Measurements from ENCODE around the gene GPHN. TPM values are rescaled to one million over a fixed set of nuclear protein-coding genes. Genes with fewer than 3 reads are reported as not detected.

Gene GPHN
- total and polyA plus RNA-seq, 2 of the 4 experiments (the other 2 are of a cell fraction): 8.0 to 8.1 TPM

- dilution Hi-C loops (cut with HindIII; ENCODE audit: low sequenced_read_pairs, unreplicated experiment): no loop called here
- H2AK9ac ChIP-seq (replicated peaks; ENCODE audit: low read depth, low read length, poor library complexity): no peak overlapping the region
Observed at GRCh38 chr14:66815687-66816086, 307.7 kb downstream of the GPHN start.

More at GRCh38 chr14:66815687-66816086, 307.7 kb downstream of the GPHN start:
- H3K56ac ChIP-seq (ENCODE audit: extremely low read depth, insufficient read depth, low read length): no peak overlapping the region
- H2AFZ ChIP-seq (replicated peaks; ENCODE audit: low read length, poor library complexity): no peak overlapping the region
- H4K5ac ChIP-seq (ENCODE audit: low read depth, low read length): no peak overlapping the region
- H3K27ac ChIP-seq (ENCODE audit: insufficient read depth, low read length): no peak overlapping the region
- H2BK5ac ChIP-seq (ENCODE audit: low read depth, low read length, poor library complexity, severe bottlenecking): no peak overlapping the region
- no peaks in the 10 kb centered on the region for H3K79me1 ChIP-seq (ENCODE audit: low read depth in 1 of 2, low read length in 2 of 2)
- H4K91ac ChIP-seq (ENCODE audit: insufficient read depth, low read depth, low read length): no peak overlapping the region
- no peak overlapping the region for H3K4me2 ChIP-seq (ENCODE audit: low read depth, low read length)
- intact Hi-C loops (cut with micrococcal nuclease) (no loop called here), in situ Hi-C loops (cut with MboI; ENCODE audit: low sequenced_read_pairs) (no loop called here)
- no CpG with 5 or more reads among the region's 2 CpGs for WGBS, 2 experiments (ENCODE audit: extremely low coverage in 2 of 2, insufficient read length in 1 of 2)
- no peak overlapping the region for H3K4ac ChIP-seq (ENCODE audit: low read depth, low read length)
- H3K14ac ChIP-seq (replicated peaks; ENCODE audit: low read depth, low read length): no peak overlapping the region
- no peak overlapping the region for H3K23ac ChIP-seq (ENCODE audit: low read depth, low read length)
- no peaks in the 10 kb centered on the region for H3K9me1 ChIP-seq (ENCODE audit: insufficient read depth, low read length)
- TF ChIP-seq BHLHE40 (IDR thresholded peaks at IDR 0.05; ENCODE audit: low read depth, low read length) (no peak), CEBPB (IDR thresholded peaks at IDR 0.05; ENCODE audit: low read depth, low read length) (no peak), SMC3 (IDR thresholded peaks at IDR 0.05; ENCODE audit: low read depth, low read length) (no peak)
- H3K4me3 ChIP-seq (ENCODE audit: insufficient read depth, low read depth, low read length): no peak overlapping the region
- no peak overlapping the region for H4K8ac ChIP-seq (ENCODE audit: low read depth in 2 of 2, low read length in 2 of 2)
- no peak for DNase-seq
- peaks cover 4% of the 10 kb centered on the region for H3K9me3 ChIP-seq (ENCODE audit: control insufficient read depth, insufficient read depth, low read length)
- H3K36me3 ChIP-seq (ENCODE audit: control insufficient read depth, insufficient read depth, low read length): no peaks in the 10 kb centered on the region
- H2BK120ac ChIP-seq (ENCODE audit: low read depth, low read length): no peak overlapping the region
- H2AK5ac ChIP-seq (ENCODE audit: low read depth, low read length): no peak overlapping the region
- ATAC-seq (ENCODE audit: low read depth): no peak
- H3K9ac ChIP-seq (ENCODE audit: low read depth, low read length): no peak overlapping the region
- H3K4me1 ChIP-seq (ENCODE audit: control insufficient read depth, insufficient read depth, low read length): no peaks in the 10 kb centered on the region
- no peaks in the 10 kb centered on the region for H4K20me1 ChIP-seq (ENCODE audit: insufficient read depth, low read length)
- ChIA-PET CTCF (no interaction called here), POLR2A (ENCODE audit: unreplicated experiment) (no interaction called here)
- no peaks in the 10 kb centered on the region for H3K27me3 ChIP-seq (ENCODE audit: control insufficient read depth, insufficient read depth, low read length)
- H2BK15ac ChIP-seq (ENCODE audit: low read depth, low read length): no peak overlapping the region
- BruUV-seq (replicated peaks): no TSS peak
- H2BK20ac ChIP-seq (ENCODE audit: low read depth, low read length): no peak overlapping the region
- H3K18ac ChIP-seq (ENCODE audit: low read depth, low read length): no peak overlapping the region
